Cardiac muscle cell (in vitro differentiated cells and primary cell): ENCODE data around the gene INSYN2B. TPM values are rescaled to one million over a fixed set of nuclear protein-coding genes. Genes with fewer than 3 reads are reported as not detected.
A peak's percentile ranks its signal among the peaks of the same experiment; 100 is the strongest.

ENCODE experiments used
- DNase-seq, 2 donors: peaks; one replicate each; pipeline versions ENCODE4 v3.0.0 to v3.0.0-alpha.2; 2010 to 2017; ENCODE audit warnings: low read depth in 1 of 2, low spot score in 1 of 2
- H3K27ac ChIP-seq: fragments of 200-600 bp; sonication (generic); 2 replicates; pipeline ENCODE4 v1.5.1; 2016
- H3K27me3 ChIP-seq: fragments of 200-600 bp; sonication (generic); 2 replicates; pipeline ENCODE4 v1.6.0; 2016; ENCODE audit warnings: control low read depth
- H3K36me3 ChIP-seq: fragments of 200-600 bp; sonication (generic); 2 replicates; pipeline ENCODE4 v1.5.1; 2016; ENCODE audit warnings: control low read depth
- H3K4me1 ChIP-seq: fragments of 200-600 bp; sonication (generic); 2 replicates; pipeline ENCODE4 v1.8.1; 2017; ENCODE audit warnings: low read depth, mild to moderate bottlenecking, mixed run types
- H3K4me3 ChIP-seq: fragments of 200-600 bp; sonication (generic); 2 replicates; pipeline ENCODE4 v1.5.1; 2016; ENCODE audit warnings: mild to moderate bottlenecking
- H3K9me3 ChIP-seq: fragments of 200-600 bp; sonication (generic); 2 replicates; pipeline ENCODE4 v1.5.1; 2017; ENCODE audit warnings: low read depth, mild to moderate bottlenecking, control low read depth
- CTCF ChIP-seq: IDR thresholded peaks from 2 replicates; pipeline ENCODE4 v1.5.1; 2012; ENCODE audit warnings: low read depth, mild to moderate bottlenecking, low read length
- polyA plus RNA-seq: library from polyadenylated mRNA; unstranded; fragments of >200 nt; fragmentation: Nextera tagmentation; extraction: Ambion mirVana; gene quantifications from 2 replicates; pipeline ENCODE4 v1.2.1, GENCODE V29; 2016
- total RNA-seq: library from RNA; depleted of rRNA; stranded (reverse); fragments of >200 nt; gene quantifications from 2 replicates; pipeline ENCODE4 v1.2.3, GENCODE V29; 2016

INSYN2B gene
- total and polyA plus RNA-seq, 2 experiments from 2014 or later, result 1.6 to 9.3 TPM

GRCh38 chr5:169828385-169828784, 151.9 kb downstream of the INSYN2B start:
- no peaks in the 10 kb centered on the region for H3K27me3 ChIP-seq
- no peaks in the 10 kb centered on the region for H3K4me1 ChIP-seq
- no peaks in the 10 kb centered on the region for H3K36me3 ChIP-seq
- no peak overlapping the region for H3K4me3 ChIP-seq
- no peak for DNase-seq
- H3K9me3 ChIP-seq, result no peaks in the 10 kb centered on the region
- no peak for TF ChIP-seq CTCF
- no peak overlapping the region for H3K27ac ChIP-seq

- Histone ChIP-seq H3K27ac (no peak overlapping the region), H3K4me3 (no peak overlapping the region), H3K36me3 (no peaks in the 10 kb centered on the region), H3K27me3 (no peaks in the 10 kb centered on the region), H3K9me3 (no peaks in the 10 kb centered on the region), H3K4me1 (no peaks in the 10 kb centered on the region)
- peak; percentile 29 to 51 for DNase-seq
- TF ChIP-seq CTCF, result no peak
Measured at GRCh38 chr5:169827769-169828168, 152.5 kb downstream of the INSYN2B start.

- no peaks in the 10 kb centered on the region for H3K36me3 ChIP-seq
- H3K27ac ChIP-seq, result no peak overlapping the region
- peak; percentile 29 for TF ChIP-seq CTCF
- H3K4me1 ChIP-seq, result no peaks in the 10 kb centered on the region
- peak in 1 of 2 donors; percentile 33 for DNase-seq
- no peaks in the 10 kb centered on the region for H3K27me3 ChIP-seq
- no peaks in the 10 kb centered on the region for H3K9me3 ChIP-seq
- H3K4me3 ChIP-seq, result no peak overlapping the region
Measured at GRCh38 chr5:169826618-169827017, 153.7 kb downstream of the INSYN2B start.

- TF ChIP-seq CTCF, result no peak
- H3K9me3 ChIP-seq, result no peaks in the 10 kb centered on the region
- no peak overlapping the region for H3K4me3 ChIP-seq
- no peak for DNase-seq
- no peaks in the 10 kb centered on the region for H3K36me3 ChIP-seq
- H3K27ac ChIP-seq, result no peak overlapping the region
- H3K27me3 ChIP-seq, result no peaks in the 10 kb centered on the region
- peaks cover 6% of the 10 kb centered on the region for H3K4me1 ChIP-seq
Measured at GRCh38 chr5:169817031-169817430, 163.3 kb downstream of the INSYN2B start.

GRCh38 chr5:169814522-169814921, 165.8 kb downstream of the INSYN2B start:
- H3K36me3 ChIP-seq, result no peaks in the 10 kb centered on the region
- no peaks in the 10 kb centered on the region for H3K27me3 ChIP-seq
- H3K4me3 ChIP-seq, result no peak overlapping the region
- H3K9me3 ChIP-seq, result no peaks in the 10 kb centered on the region
- H3K27ac ChIP-seq, result no peak overlapping the region
- no peak for DNase-seq
- no peak for TF ChIP-seq CTCF
- H3K4me1 ChIP-seq, result peaks cover 6% of the 10 kb centered on the region

Other genes with a start within 250 kb of the INSYN2B start
- not detected in 2 replicates for gene FOXI1, start 125.4 kb upstream of the INSYN2B start, total RNA-seq
- not detected in 2 replicates for gene FOXI1, start 125.4 kb upstream of the INSYN2B start, polyA plus RNA-seq